VCaP (cell line): ENCODE measurements around the gene TNKS2.
"Not testable (repeated sequence)": the region's sequence is repeated elsewhere in the genome, so short reads cannot be mapped to it uniquely, and the experiment has no call there.

Source experiments
- H3K27ac ChIP-seq: fragments of 450-650 bp; 2 replicates; pipeline ENCODE4 v1.5.1; 2017
- CTCF ChIP-seq: fragments of 450-650 bp; conservative IDR thresholded peaks from 2 replicates; pipeline ENCODE4 v1.5.1; 2017; ENCODE audit warnings: mild to moderate bottlenecking, moderate library complexity

Gene TNKS2

GRCh38 chr10:91797874-91798648 lies at the start of gene TNKS2:
TSS of gene TNKS2 (plus strand) at chr10:91798426. CDS start at chr10:91798691, 265 bp downstream.
- peak within 1 kb of the TSS; percentile 96 for H3K27ac ChIP-seq
- TF ChIP-seq CTCF: no peak

GRCh38 chr10:91749592-91749991 lies 48.6 kb upstream of the TNKS2 start:
- not testable (repeated sequence) for H3K27ac ChIP-seq

- no peak for TF ChIP-seq CTCF
- H3K27ac ChIP-seq: no peak overlapping the region
Observed at GRCh38 chr10:91756286-91756685, 41.9 kb upstream of the TNKS2 start.

- no peak overlapping the region for H3K27ac ChIP-seq
- TF ChIP-seq CTCF: peak; percentile 82
Observed at GRCh38 chr10:91758303-91759146, 39.7 kb upstream of the TNKS2 start.

GRCh38 chr10:91759581-91759986 lies 38.6 kb upstream of the TNKS2 start:
- TF ChIP-seq CTCF: no peak
- H3K27ac ChIP-seq: no peak overlapping the region

- no peak overlapping the region for H3K27ac ChIP-seq
- TF ChIP-seq CTCF: no peak
Observed at GRCh38 chr10:91761721-91762120, 36.5 kb upstream of the TNKS2 start.

GRCh38 chr10:91762878-91763277 lies 35.3 kb upstream of the TNKS2 start:
- TF ChIP-seq CTCF: no peak
- H3K27ac ChIP-seq: no peak overlapping the region
